BLaER1 (cell line): Measurements from ENCODE around the gene FOXA1.

ENCODE experiments used
- H3K27ac ChIP-seq: shearing (Covaris generic); formaldehyde crosslinking; 2 replicates; pipeline ENCODE4 v1.8.1; 2022
- H3K27me3 ChIP-seq: shearing (Covaris generic); formaldehyde crosslinking; 2 replicates; pipeline ENCODE4 v1.8.1; 2022
- H3K36me3 ChIP-seq: shearing (Covaris generic); formaldehyde crosslinking; 2 replicates; pipeline ENCODE4 v1.8.1; 2022
- H3K4me1 ChIP-seq: shearing (Covaris generic); formaldehyde crosslinking; 2 replicates; pipeline ENCODE4 v1.8.1; 2022
- H3K4me2 ChIP-seq: shearing (Covaris generic); formaldehyde crosslinking; 2 replicates; pipeline ENCODE4 v1.8.1; 2022
- H3K4me3 ChIP-seq: shearing (Covaris generic); formaldehyde crosslinking; 2 replicates; pipeline ENCODE4 v1.8.1; 2022
- H3K9ac ChIP-seq: shearing (Covaris generic); formaldehyde crosslinking; 2 replicates; pipeline ENCODE4 v1.8.1; 2022
- H3K9me3 ChIP-seq: shearing (Covaris generic); formaldehyde crosslinking; 2 replicates; pipeline ENCODE4 v1.8.1; 2022
- H4K20me1 ChIP-seq: shearing (Covaris generic); formaldehyde crosslinking; 2 replicates; pipeline ENCODE4 v1.8.1; 2022
- Cebpa-rat ChIP-seq: shearing (Covaris generic); IDR thresholded peaks from 2 replicates; pipeline ENCODE4 v1.8.1; 2022

The FOXA1 gene

DNA sequence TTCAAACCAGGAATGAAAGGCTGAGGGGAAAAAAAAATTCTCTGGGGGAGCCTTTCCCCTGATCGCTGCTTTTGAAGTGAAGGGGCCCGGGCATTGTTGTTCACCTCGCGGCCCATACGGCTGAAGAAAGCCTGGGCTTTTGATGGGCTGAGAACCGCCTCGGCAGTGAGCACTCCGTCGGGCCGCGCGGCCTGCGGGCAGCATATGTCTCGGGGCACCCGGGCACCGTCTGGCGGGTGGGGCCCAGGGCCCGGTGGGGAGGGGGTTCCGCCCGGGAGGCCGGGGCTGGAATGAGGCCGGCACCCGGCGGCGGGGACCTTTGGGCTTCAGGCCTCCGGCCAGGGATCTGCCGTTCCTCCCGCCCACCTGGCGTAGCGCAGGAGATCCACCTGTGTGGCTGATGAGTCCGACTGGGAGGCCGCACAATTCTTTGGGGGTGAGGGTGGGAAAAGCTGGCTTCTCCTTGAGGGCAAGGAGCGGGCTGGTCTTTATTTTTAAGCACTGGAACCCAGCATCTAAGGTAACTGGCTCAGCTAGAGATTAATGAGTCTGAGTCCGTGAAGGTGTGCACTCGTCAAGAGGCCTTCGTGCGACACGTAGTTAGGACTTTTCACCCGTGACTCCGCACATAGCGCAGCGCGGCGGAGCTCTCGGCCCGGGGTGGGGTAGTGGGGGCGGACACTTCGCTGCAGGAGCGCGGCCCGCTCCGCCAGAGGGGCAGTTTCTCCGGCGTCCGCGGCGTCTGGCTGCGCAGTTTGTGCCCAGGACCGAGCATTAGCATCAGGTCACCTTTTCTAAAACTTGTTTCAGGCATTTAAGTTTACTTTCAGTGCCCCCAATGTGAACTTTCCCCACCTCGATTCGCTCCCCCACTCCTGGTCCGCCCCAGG lies 10.6 kb downstream of the FOXA1 start:
- Histone ChIP-seq H3K9me3 (peaks cover 31% of the 10 kb centered on the region), H3K27me3 (no peaks in the 10 kb centered on the region), H3K27ac (no peak overlapping the region), H3K4me3 (no peak overlapping the region), H3K9ac (no peak overlapping the region), H4K20me1 (no peaks in the 10 kb centered on the region), H3K4me1 (no peaks in the 10 kb centered on the region), H3K36me3 (no peaks in the 10 kb centered on the region), H3K4me2 (no peak overlapping the region)
- TF ChIP-seq Cebpa-rat = no peak

DNA sequence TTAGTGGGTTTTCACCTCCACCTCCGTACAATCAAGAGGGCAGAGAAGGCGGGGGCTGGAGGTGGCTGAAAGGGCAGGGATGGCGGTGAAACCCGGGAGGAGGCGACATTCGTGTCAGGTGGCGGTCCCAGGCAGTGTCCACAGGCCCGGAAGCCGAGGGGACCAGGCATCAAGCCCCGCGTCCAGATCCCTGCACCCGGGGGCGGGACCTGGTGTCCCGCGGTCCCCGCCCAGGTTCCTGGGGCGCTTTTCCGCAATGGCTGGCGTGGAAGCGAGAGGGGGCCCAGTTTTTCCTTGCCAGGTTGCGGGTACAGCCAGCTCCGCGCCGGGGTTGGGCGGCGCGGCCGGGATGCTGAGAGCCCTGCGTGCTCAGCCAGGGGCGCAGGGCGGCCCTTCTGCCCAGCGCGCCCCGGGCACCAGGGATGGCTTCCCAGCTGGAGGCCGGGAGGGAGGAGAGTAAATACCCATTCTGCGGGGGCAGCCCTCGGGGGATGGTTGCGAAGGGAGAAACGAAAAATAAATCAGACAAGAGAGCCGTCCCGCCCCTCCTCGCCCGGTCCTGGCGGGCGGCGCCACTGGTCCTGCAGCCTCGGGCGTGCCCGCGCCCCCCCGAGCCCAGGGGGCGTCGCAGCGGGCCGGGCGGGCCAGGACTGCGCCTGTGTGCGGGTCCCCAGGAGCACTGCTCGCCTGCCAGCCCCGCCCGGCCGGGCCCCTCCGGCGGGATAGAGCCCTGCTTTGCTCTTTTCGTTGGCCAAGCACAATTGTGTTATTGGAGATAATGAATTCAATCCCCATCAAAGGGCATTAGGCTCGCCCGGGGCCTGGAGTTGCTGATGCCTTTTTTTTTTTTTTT lies 11.5 kb downstream of the FOXA1 start:
- H3K27me3 ChIP-seq = no peaks in the 10 kb centered on the region

GRCh38 chr14:37580146-37580545 lies 14.9 kb downstream of the FOXA1 start:
- peaks cover 20% of the 10 kb centered on the region for H3K9me3 ChIP-seq
- TF ChIP-seq Cebpa-rat = no peak
- no peak overlapping the region for H3K27ac ChIP-seq
- no peak overlapping the region for H3K4me3 ChIP-seq
- no peaks in the 10 kb centered on the region for H4K20me1 ChIP-seq
- H3K9ac ChIP-seq = no peak overlapping the region
- no peaks in the 10 kb centered on the region for H3K27me3 ChIP-seq
- no peak overlapping the region for H3K4me2 ChIP-seq
- H3K4me1 ChIP-seq = no peaks in the 10 kb centered on the region
- no peaks in the 10 kb centered on the region for H3K36me3 ChIP-seq

More for the DNA sequence above, 11.5 kb downstream of the FOXA1 start:
- H3K4me2 ChIP-seq = no peak overlapping the region
- TF ChIP-seq Cebpa-rat = no peak
- no peak overlapping the region for H3K9ac ChIP-seq
- no peaks in the 10 kb centered on the region for H4K20me1 ChIP-seq
- H3K9me3 ChIP-seq = peaks cover 31% of the 10 kb centered on the region
- H3K4me3 ChIP-seq = no peak overlapping the region
- H3K4me1 ChIP-seq = no peaks in the 10 kb centered on the region
- H3K36me3 ChIP-seq = no peaks in the 10 kb centered on the region
- H3K27ac ChIP-seq = no peak overlapping the region

DNA sequence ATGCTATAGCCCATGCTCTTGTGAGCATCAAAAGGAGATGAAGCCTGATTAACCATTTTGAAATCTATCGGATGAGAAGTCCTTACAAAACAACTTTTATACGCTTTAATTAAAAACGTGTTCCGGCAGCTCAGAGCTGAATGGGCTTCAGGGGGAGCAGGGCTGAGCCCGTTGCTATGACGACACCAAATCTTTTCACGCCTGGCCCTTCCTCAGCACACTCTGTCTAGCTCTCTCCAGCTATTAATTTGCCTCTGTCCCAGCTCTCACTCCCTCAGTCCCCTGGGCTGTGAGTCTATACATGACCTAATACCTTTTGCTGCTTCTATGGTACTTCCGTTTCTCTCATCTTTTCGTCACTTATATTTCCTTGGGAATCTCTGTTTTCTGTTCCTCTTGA lies 15.8 kb downstream of the FOXA1 start:
- TF ChIP-seq Cebpa-rat = no peak
- Histone ChIP-seq H3K27me3 (no peaks in the 10 kb centered on the region), H3K4me3 (no peak overlapping the region), H3K36me3 (no peaks in the 10 kb centered on the region), H3K9ac (no peak overlapping the region), H4K20me1 (no peaks in the 10 kb centered on the region), H3K4me1 (no peaks in the 10 kb centered on the region), H3K27ac (no peak overlapping the region), H3K4me2 (no peak overlapping the region), H3K9me3 (peaks cover 11% of the 10 kb centered on the region)

DNA sequence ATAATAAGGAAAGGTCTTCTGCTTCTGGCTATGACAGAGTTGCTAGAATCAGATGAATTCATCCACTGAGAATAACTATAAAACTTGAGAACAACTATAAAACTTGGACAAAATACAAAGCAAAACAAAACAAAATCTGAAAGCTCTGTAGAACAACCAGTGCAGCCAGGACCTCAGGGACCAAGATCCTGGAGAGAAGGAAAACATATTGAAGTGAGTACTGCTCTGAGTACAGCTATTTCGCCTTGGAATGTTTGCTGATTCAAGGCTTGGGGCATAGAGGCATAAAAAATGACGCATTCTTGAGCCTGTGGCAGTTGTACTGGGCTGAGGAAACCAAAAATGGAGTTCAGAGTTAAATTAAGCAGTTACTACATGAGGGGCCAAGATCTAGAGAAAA lies 21.7 kb downstream of the FOXA1 start:
- no peak for TF ChIP-seq Cebpa-rat
- Histone ChIP-seq H3K4me1 (no peaks in the 10 kb centered on the region), H4K20me1 (no peaks in the 10 kb centered on the region), H3K9ac (no peak overlapping the region), H3K9me3 (no peaks in the 10 kb centered on the region), H3K4me3 (no peak overlapping the region), H3K4me2 (no peak overlapping the region), H3K36me3 (no peaks in the 10 kb centered on the region), H3K27me3 (no peaks in the 10 kb centered on the region), H3K27ac (no peak overlapping the region)

DNA sequence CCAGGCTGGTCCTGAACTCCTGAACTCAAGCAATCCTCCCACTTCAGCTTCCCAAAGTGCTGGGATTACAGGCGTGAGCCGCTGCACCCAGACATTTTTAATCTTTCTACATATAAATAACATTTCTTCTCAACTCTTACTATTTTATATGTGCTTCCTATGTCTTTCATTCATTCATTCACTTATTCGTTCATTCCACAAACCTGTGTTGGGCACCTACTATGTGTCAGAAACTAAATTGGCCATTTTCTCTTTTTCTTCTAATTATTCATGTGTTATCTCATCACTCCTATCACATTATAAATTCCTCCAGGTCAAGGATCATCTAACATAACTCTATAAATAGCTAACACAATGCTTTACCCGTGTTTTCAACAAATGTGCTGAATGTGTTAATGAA lies 23.7 kb downstream of the FOXA1 start:
- H4K20me1 ChIP-seq = no peaks in the 10 kb centered on the region
- no peaks in the 10 kb centered on the region for H3K4me1 ChIP-seq
- no peaks in the 10 kb centered on the region for H3K9me3 ChIP-seq
- no peak for TF ChIP-seq Cebpa-rat
- no peak overlapping the region for H3K4me3 ChIP-seq
- no peak overlapping the region for H3K27ac ChIP-seq
- H3K9ac ChIP-seq = no peak overlapping the region
- no peaks in the 10 kb centered on the region for H3K27me3 ChIP-seq
- H3K36me3 ChIP-seq = no peaks in the 10 kb centered on the region
- H3K4me2 ChIP-seq = no peak overlapping the region

GRCh38 chr14:37569729-37570128 lies 25.3 kb downstream of the FOXA1 start:
- Histone ChIP-seq H3K27ac (no peak overlapping the region), H4K20me1 (no peaks in the 10 kb centered on the region), H3K4me3 (no peak overlapping the region), H3K9me3 (no peaks in the 10 kb centered on the region), H3K27me3 (no peaks in the 10 kb centered on the region), H3K9ac (no peak overlapping the region), H3K4me2 (no peak overlapping the region), H3K4me1 (no peaks in the 10 kb centered on the region), H3K36me3 (no peaks in the 10 kb centered on the region)
- TF ChIP-seq Cebpa-rat = no peak

DNA sequence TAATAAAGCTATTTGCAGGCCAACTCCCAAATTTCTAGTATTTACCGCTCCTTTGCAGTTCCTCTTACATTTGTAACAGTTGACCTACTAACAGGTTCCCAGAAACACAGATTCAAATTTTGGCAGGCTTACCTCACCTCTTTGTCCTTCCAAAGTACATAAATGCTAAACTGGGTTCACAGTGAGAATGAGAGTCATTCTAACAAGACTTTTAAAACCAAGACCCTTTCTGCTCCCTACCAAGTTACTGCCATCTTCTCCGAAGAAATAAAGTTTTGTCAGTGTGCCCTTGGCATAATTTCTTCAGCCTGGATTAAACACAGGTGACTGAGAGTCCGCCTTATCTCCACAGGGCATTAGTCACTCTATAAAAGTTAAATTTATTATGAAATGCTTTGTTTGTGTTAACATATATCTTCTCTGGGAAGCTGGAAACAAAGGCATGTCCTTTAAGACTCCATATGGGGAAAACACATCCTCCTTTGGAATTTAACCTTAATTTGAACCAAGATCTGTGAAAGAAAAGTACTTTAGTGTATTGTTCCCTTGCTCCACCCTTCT lies 28.2 kb downstream of the FOXA1 start:
- Histone ChIP-seq H3K36me3 (no peaks in the 10 kb centered on the region), H3K9me3 (no peaks in the 10 kb centered on the region), H3K4me2 (no peak overlapping the region), H3K4me3 (no peak overlapping the region), H3K27me3 (no peaks in the 10 kb centered on the region), H3K4me1 (no peaks in the 10 kb centered on the region), H3K27ac (no peak overlapping the region), H3K9ac (no peak overlapping the region), H4K20me1 (no peaks in the 10 kb centered on the region)
- no peak for TF ChIP-seq Cebpa-rat

- Histone ChIP-seq H3K4me2 (no peak overlapping the region), H3K27me3 (no peaks in the 10 kb centered on the region), H3K9ac (no peak overlapping the region), H3K9me3 (no peaks in the 10 kb centered on the region), H3K4me3 (no peak overlapping the region), H3K4me1 (no peaks in the 10 kb centered on the region), H3K36me3 (no peaks in the 10 kb centered on the region), H3K27ac (no peak overlapping the region), H4K20me1 (no peaks in the 10 kb centered on the region)
- no peak for TF ChIP-seq Cebpa-rat
Observed at GRCh38 chr14:37565550-37565949, 29.5 kb downstream of the FOXA1 start.

DNA sequence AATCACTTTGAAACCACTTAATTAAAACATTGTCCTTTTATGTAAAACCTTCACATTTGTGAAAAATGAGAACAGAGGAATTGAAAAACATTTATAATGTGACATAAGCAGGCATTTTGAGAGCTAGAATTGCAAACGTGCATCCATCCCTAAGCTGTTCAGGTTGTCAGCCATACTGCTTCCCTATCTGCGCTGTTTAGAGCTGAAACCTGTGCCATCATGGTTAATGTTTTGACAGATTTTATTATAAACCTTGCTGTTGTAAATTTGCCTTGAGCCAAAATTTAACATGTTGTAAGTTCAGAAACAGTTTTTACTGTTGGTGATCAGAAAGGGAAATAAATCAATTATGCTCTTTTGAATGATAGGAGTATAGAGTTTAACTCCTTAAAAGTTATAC lies 31.9 kb downstream of the FOXA1 start:
- H3K4me3 ChIP-seq = no peak overlapping the region
- H4K20me1 ChIP-seq = no peaks in the 10 kb centered on the region
- no peak overlapping the region for H3K4me2 ChIP-seq
- H3K36me3 ChIP-seq = no peaks in the 10 kb centered on the region
- no peak for TF ChIP-seq Cebpa-rat
- no peaks in the 10 kb centered on the region for H3K9me3 ChIP-seq
- H3K27me3 ChIP-seq = no peaks in the 10 kb centered on the region
- H3K27ac ChIP-seq = no peak overlapping the region
- H3K4me1 ChIP-seq = no peaks in the 10 kb centered on the region
- H3K9ac ChIP-seq = no peak overlapping the region
